GM21619 (cell line): ENCODE results near the gene AKIP1.

Experiments used
- ATAC-seq: cut with Tn5 transposase; IDR thresholded peaks from one replicate; pipeline ENCODE4 v1.9.1; 2021; ENCODE audit not compliant: unreplicated experiment

AKIP1 gene

GRCh38 chr11:8956860-8957259 lies 45.9 kb downstream of the AKIP1 start:
- no peak for ATAC-seq

- ATAC-seq, result peak; percentile 40
These were observed 48.7 kb downstream of the AKIP1 start for GRCh38 chr11:8959546-8960166.

DNA sequence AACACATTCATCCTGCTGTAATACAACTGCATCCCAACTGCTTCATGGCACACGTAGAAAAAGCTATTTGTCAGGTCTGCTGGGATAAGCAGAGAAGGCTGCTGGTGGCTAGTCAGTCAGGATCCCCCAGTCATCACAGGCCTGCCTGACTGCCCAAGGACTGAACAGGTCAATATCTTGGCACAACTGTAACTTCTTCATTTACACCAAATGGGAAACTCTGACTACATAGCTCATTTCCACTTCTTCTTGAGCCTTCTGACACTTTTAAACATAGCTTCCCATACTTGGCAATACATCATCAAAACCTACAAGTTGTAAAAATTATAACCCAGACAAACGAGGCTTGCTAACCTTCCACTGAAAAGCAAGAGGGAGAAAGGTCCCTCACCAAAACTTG lies 50.4 kb downstream of the AKIP1 start:
- no peak for ATAC-seq

DNA sequence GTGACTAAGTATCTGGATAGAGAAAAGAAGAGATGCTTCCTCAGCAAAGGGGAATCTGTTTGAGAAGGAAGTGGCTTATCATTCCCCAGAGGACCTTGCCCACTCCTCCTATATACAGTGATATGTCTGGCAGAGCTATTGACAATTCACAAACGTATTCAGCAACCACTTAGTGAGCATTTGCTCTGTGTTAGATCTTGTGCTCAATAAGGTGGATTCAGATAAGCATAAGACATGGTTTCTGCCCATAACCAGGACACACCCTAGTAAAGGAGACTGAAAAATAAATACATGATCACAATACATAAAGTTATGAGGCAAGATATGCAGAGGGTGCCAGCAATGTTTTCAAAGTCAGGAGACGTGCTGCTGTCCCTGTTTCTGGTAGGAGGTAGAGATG lies 51.9 kb downstream of the AKIP1 start:
- no peak for ATAC-seq

DNA sequence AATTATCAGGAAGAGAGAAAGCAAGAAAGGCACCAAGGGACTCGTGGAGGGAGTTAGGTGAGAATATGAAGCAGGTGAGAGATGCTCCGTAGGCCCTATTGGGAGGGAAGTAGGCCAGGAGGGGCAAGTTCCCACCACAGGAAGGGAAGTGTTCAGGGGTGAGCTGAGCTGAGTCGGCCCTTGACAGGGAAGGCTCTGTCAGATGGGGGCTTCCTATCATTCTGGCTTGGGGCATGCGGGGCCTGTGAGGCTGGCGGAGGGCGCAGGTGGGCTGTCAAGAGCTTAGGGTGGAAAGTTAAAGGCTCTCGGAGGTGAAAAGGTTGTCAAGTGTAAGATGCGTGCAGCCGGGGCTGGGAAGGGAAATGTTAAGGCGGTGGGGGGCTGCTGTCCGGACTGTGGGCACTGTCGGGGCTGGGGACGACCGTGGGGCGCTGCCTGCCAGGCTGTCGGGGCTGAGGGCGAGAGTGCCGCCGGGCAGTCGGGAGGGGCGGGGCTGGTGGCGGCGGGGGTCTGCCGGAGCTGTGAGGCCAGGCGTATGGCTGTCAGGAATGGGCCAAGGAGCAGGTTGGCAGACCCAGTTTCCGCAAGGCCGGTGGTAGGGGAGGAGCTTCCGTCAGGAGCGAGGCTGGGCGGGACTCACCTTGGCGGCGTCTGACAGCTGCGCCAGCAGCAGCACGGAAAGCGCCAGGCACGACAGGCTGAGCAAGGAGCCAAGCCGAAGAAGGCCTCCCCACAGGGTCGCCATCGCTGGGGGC lies 52.8 kb downstream of the AKIP1 start:
- ATAC-seq, result peak; percentile 63

GRCh38 chr11:8964324-8965320 lies 53.6 kb downstream of the AKIP1 start, which contains the start of gene TMEM9B:
TSS of gene TMEM9B (minus strand) at chr11:8964442. CDS start at chr11:8964313, 129 bp downstream.
- peak; percentile 77 for ATAC-seq

DNA sequence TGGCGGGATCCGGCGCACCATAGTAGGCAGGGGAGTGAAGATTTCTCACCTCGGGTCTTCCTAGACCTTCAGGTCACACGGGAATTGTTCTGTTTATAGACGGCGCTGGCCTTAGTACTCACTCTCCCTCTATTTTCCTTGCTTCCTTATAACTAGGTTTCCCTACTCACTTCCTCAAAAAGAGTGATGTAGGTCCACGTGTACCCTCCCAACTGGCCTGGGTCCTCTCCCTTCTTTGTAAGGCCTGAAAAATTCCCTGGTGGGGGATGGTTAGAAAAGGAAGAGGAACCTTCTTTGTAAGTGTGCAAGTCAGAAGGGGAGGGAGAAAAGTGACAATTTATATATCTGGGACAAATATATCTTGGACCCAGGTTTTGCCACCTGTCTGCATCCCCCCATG lies 56.2 kb downstream of the AKIP1 start:
- no peak for ATAC-seq
